NCI-H1417 treated with DMSO at 0.1 percent for 48 hours (cell line): ENCODE results near the gene SLC10A7.
"Not testable (repeated sequence)": the region's sequence is repeated elsewhere in the genome, so short reads cannot be mapped to it uniquely, and the experiment has no call there.

Experiments
- DNase-seq: peaks from one replicate; lab custom pipeline; 2025; lab: John Stamatoyannopoulos, UW

The SLC10A7 gene

DNA sequence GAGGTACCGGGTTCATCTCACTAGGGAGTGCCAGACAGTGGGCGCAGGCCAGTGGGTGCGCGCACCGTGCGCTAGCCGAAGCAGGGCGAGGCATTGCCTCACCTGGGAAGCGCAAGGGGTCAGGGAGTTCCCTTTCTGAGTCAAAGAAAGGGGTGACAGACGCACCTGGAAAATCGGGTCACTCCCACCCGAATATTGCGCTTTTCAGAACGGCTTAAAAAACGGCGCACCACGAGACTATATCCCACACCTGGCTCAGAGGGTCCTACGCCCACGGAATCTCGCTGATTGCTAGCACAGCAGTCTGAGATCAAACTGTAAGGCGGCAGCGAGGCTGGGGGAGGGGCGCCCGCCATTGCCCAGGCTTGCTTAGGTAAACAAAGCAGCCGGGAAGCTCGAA lies 171.6 kb downstream of the SLC10A7 start:
- not testable (repeated sequence) for DNase-seq

- DNase-seq, result no peak
These were observed 172.4 kb downstream of the SLC10A7 start for GRCh38 chr4:146349306-146349705.

GRCh38 chr4:146347822-146348221 lies 173.9 kb downstream of the SLC10A7 start:
- no peak for DNase-seq

DNA sequence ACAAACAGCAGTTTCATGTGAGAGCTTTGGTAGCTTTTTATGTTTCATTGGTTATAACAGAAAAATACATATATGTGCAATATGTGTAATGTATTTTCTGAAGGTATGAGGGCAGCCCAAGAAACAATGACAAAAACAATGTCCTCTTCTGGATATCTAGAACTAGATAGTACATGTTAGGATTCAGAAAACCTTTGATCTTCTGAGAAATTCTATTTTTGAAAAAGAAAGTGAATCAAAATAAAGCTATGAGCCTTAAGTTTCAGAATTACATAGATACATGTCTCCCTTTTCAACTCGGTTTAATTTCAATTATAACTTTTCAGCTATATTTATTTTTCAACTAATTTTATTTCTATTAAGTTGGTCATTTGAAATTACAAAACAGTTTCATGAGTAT lies 175.5 kb downstream of the SLC10A7 start:
- no peak for DNase-seq

DNA sequence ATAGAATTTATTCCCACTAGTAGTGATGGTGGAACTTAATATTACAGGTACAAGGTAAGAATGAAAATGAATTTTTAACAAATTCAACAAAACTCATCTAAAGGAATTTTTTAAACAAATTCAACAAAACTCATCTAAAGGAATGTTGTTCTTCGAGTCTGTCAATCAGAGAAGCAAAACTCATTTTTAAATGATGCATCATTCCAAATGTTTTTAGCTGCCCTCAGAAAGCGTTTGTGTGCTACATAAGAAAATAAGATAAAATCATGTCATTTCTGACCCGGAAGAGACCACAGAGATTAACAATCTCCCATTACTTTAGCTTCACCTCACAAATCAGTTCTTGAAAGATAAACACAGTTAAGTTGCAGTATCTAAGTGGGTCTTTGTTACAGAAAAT lies 178.0 kb downstream of the SLC10A7 start:
- DNase-seq, result no peak

- no peak for DNase-seq
These were observed 178.5 kb downstream of the SLC10A7 start for GRCh38 chr4:146343199-146343598.

DNA sequence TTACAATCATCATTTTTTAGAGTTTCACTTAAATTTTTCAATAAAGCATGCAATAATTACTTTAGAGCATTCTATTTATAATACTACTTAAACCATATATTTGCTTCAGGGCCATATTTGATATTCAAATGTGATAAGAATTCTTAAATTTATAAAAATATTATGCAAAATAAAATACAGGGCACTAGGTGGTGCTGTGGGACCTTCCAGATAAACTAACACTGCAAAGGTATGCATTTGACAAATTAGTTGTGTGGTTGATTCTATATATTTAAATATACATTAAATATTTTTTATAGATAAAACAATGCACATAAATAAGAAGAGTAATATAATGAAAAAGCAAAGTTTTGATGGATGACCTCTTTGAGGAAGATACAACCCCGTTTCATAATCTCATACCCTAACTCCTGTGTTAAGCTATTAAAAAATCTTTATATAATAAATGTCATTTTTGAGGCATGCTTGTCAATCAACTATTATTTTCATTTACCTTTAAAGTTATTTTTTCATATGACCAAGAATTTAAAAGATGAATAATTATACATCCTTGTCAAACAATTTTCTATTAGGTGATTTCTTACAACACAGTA lies 179.0 kb downstream of the SLC10A7 start:
- DNase-seq, result no peak

DNA sequence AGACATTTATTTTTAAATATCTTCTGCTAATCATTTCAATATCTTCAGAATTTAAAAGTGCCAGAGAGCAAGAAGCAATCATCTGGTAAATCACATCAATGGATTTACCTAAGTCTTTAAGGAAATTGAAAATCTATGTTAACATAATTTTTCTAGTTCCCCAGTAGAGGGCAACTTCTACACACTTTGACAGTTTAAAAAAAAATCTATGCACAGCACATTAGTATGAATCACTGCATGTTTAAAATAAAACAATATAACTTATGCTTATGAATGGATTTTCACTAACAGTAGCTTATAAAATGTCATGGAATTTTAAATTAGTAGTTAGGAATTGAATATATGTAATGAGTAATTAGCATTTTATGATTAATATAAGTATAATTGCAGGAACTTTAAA lies 180.9 kb downstream of the SLC10A7 start:
- no peak for DNase-seq

DNA sequence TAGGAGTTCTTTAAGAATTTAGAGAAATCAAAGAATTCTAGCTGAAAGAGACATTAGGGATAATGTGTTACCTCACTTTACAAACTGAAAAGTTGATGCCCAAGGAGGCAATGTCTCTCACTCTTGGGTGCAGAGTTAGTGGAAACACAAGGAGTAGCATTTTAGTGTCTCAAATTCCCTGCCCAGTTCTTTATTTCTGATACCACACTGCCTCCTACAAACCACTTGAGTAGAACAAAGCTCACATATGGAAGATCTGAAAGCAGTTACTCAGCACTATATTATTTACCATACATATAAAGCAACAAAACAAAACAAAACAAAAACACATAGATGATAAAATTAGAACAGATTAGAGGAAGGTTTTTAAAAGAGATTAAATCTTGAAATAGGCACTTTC lies 183.2 kb downstream of the SLC10A7 start:
- no peak for DNase-seq

- DNase-seq, result no peak
These were observed 185.3 kb downstream of the SLC10A7 start for GRCh38 chr4:146336410-146336807.

DNA sequence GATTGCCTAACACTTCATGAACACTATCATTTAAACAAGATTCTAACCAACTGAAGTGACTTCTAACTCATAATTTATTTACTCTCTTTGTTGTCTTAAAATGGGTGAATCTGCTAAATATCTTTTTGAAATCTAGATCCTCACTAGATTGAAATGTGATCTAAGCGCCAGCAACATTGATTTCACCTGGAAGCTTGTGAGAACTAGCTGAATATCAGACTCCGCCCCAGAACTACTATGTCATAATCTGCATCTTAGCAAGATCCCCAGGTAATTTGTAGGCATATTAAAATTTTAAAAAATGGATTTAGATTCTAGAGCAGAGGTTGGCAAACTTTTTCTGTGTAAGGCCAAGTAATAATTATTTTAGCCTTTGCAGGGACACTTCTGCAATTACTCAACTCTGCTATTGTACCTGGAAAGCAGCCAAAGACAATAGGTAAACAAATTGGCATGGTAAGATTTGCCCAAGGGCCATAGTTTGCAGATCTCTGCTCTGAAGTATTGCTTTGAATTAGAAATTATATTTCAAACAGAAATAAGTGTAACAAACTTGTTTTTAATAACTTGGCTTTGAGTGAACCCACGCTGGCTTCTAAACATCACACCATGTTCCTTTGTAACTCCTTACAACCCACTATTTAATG lies 185.9 kb downstream of the SLC10A7 start:
- no peak for DNase-seq

DNA sequence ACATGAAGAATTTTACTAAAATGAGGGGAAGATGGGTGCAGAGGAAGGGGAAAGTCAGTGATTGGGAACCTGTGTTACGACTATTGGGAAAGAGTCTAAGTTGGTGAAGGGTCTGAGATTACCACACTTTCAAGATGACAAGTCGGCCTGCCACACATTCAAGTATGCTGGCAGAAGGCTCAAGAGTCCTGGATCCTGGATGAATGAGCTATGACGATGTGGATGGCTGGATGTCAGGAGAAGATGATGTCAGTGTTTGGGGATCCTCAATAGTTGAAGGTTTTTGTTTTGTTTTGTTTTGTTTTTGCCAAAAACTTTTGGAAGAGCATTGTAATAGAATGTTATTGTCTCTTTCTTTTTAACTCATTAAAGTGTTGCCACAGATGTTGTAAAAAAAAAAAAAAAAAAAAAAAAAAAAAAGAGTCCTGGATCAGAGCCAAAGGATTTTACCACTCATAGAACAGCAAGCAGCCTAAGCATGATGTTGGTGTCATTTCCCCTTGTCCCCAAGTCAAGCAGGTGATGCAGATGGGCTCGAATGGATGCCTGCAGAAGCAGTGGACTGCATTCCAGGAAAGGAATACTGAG lies 186.8 kb downstream of the SLC10A7 start:
- DNase-seq, result no peak

- DNase-seq, result no peak
These were observed 187.9 kb downstream of the SLC10A7 start for GRCh38 chr4:146333895-146334262.

DNA sequence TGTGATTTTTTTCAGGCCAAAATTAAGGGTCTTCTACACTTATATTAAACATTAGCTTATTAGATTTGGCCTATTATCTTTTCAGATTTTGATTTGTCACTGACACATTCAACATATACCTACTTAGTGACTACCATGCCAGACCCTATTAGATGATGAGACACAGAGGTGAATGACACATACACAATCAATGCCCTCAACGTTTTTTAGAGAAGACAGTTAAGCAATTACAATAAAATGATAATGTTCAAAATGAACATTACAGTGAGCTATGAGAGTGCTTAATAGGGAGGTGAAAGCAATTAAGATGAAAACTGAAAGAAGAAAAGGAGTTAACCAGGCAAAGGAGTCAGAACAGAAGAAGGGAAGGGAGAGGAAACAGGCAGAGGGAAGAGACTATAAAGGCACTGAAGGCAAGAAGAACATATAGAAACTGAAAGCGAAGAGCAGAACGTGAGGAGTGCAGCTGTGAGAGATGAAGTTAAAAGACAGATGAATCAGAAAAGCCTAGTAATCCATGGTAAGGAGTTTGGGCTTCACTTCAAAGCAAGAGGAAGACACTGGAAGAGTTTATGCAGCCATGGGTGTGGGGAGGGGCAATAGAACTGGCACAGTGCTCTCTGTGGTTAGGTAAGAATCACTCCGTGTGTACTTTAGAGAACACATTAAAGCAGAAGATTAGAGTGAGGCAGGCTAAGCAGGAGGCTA lies 188.4 kb downstream of the SLC10A7 start:
- no peak for DNase-seq

DNA sequence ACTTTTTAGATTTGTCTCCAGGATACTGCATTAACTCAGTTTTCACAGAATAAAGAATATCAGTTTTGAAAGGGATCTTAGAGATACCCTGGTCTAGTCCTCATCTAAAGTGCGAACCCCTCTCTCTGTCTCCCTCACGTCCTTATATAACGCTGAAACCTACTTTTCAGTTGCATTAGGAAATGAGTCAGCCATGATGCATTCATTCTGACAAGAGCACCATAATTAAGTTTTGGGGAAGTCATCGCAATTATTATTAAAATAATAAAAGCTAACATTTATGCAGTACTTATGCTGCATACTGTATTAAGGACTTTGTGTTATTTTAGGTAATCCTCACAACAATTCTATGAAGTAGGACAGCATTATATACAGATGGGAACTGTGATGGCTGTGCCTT lies 191.3 kb downstream of the SLC10A7 start:
- no peak for DNase-seq

DNA sequence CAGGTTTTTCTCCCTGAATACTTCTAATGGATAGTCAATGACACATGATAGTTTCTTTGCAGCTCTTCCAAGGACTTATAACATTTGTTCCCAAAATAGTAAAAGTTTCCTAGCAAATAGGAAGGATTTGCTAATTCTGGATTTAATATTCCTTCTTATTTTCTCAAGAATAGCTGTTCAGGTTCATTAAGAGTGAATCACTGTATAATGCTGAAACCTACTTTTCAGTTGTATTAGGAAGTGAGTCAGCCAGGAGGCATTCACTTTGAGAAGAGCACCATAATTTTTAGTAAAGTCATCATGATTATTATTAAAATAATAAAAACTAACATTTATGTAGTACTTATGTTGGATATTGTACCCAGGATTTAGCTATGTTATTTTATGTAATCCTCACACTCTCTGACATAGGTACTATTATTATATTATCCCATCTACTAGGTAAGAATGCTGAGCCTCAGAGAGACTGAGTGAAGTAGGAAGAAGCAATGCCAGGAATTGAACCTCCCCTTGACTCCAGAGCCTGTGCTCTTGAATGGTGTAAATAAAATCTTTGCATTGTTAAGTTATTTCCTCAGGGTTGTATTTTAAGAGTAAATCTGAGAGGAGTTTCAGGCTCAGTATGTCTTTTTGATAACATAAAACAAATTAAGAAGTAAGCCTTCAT lies 192.6 kb downstream of the SLC10A7 start:
- no peak for DNase-seq

DNA sequence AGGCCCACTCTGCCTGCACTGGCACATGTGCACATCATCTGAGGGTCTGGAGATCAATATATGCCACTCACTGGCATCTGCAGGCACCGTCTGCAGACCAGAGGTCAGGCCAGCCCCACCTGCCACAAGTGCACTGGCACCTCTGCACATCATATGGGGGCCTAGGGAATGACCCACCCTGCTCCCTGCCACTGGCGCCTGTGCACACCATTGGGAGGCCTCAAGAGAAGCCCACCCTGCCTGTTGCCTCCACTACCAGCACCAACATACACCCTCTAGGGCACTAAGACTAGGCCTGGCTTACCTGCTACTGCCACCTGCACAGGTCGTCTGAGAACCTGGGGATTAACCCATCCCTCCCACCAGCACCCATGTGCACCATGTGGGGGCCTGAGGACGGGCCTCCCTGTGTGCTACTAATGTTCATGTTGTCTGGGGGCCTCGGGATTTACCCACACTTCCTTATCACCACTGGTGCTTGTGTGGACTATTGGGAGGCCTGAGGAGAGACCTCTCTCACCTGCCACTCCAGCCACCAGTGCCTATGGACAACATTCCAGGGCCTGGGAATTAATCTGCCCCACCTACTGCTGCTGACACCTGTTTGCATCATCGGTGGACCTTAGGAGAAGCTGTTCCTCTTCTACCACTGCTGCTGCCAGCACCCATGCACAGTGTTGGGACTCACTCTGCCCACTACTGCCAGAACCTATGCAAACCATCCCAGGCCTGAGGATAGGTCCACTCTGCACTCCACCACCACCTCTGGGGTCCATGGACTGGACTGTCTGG lies 193.7 kb downstream of the SLC10A7 start:
- DNase-seq, result no peak

GRCh38 chr4:146318894-146319293 lies 202.8 kb downstream of the SLC10A7 start:
- DNase-seq, result no peak

- no peak for DNase-seq
These were observed 204.0 kb downstream of the SLC10A7 start for GRCh38 chr4:146317783-146318182.

- DNase-seq, result no peak
These were observed 206.6 kb downstream of the SLC10A7 start for GRCh38 chr4:146315184-146315583.

DNA sequence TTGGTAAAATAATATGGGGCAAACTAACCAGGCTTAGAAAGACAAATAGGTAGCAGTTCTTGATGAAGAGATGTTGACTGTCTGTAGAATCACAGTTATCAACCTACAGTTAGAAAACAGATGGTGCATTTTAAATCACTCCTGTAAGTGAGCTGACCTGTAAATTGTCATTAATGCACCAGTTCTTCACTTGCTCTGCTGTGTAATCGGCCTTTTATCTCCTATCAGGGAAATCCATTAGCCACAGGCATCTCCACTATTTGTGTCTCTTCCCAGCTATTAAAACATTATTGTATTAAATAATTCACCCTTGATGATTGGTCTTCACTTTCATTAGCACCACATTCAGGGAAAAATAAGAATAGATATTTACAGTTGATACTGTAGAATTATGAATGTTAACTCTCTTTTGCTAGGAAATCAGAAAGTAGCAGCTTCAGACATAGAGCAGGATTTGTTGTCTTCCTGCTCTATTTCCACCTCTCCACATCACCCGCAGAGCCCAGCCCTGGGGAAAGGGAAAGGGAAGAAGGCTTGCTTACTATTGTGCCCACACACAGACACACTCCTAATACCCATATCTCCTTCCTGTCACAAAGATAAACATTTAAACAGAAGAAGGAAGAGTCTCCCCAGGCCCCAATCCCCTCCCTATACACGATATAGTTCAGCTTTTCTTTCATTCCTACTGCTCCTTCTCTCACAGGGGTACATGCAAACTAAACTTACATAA lies 210.3 kb downstream of the SLC10A7 start:
- DNase-seq, result no peak
